ENCODE results near the gene PEX5L.

Gene PEX5L

DNA sequence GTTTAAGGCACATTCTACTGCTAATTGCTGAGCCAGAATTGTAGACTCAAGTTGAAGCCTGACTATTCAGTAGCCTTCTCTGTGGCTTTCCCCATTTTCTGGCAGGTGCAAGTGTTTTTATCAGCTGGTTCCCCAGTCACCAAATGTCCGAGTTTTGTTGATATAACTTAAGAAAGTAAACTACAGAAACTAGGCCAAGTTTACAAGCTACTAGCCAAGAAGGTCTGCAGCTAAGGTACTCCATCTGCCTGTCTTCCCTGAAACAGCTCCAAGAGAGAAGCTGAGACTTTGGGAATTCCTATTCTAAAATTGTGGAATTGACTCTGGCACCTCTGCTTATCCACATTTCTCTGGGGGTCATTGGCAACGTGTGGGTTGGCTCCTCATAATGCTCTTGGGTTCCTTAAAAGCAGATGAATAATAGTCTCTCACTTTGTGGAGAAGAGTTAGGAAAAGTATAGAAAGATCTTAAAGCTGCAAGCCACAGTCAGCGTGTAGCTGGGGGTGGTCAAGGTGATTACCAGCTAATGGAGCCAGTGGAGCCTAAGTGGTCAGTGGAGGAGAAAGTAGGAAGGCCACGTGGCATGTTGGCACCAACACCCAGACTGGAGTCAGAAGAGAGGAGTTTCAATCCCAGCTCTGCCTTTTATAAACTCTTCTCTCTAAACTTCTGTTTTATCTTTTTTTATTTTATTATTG lies 128.8 kb downstream of the PEX5L start:
- TF ChIP-seq, protein P1, sequence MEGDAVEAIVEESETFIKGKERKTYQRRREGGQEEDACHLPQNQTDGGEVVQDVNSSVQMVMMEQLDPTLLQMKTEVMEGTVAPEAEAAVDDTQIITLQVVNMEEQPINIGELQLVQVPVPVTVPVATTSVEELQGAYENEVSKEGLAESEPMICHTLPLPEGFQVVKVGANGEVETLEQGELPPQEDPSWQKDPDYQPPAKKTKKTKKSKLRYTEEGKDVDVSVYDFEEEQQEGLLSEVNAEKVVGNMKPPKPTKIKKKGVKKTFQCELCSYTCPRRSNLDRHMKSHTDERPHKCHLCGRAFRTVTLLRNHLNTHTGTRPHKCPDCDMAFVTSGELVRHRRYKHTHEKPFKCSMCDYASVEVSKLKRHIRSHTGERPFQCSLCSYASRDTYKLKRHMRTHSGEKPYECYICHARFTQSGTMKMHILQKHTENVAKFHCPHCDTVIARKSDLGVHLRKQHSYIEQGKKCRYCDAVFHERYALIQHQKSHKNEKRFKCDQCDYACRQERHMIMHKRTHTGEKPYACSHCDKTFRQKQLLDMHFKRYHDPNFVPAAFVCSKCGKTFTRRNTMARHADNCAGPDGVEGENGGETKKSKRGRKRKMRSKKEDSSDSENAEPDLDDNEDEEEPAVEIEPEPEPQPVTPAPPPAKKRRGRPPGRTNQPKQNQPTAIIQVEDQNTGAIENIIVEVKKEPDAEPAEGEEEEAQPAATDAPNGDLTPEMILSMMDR (IDR thresholded peaks at IDR 0.05; ENCODE audit: low read depth, low read length): no peak
- H3K4me3 ChIP-seq (ENCODE audit: low read depth, low read length): no peak overlapping the region

DNA sequence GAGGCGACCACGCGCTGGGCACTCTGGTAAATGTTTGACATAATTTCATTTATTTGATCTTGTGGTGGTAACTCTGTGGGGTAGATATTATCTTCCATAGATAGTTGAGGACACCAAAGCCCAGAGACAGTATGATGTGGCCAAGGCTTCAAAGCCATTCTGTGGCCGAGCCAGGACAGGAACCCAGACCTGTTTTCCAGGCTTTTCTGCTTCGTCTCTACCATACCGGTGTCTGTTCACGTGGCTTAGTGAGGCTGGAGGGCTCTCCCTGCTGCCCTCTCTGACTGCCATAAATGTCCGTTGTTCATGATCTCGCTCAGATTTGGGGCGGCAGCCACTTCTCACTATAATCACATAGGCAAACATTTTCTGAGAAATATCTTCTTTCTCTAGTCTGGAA lies 134.7 kb downstream of the PEX5L start:
- TF ChIP-seq, protein P1 (IDR thresholded peaks at IDR 0.05; ENCODE audit: low read depth, low read length): no peak
- H3K4me3 ChIP-seq (ENCODE audit: low read depth, low read length): no peak overlapping the region

DNA sequence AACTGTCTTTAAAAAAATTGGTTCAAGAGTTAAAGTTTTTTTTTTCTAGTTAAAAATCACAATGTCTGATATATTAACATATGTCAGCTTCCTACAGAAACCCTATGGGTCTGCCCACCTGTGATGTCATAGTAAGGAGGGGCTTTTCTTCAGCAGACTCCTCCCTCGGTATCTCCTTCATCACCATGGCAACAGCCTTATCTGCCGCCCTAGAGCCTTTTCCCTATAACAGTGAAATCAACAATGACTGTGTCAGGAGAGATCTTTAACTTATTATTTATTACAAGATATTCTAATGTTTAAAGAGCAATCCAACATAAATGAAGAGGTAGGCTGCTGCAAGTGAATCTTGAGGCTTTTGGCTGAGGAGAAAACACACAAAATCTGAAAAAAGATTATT lies 138.7 kb downstream of the PEX5L start:
- TF ChIP-seq, protein P1 (IDR thresholded peaks at IDR 0.05; ENCODE audit: low read depth, low read length): no peak
- H3K4me3 ChIP-seq (ENCODE audit: low read depth, low read length): no peak overlapping the region

DNA sequence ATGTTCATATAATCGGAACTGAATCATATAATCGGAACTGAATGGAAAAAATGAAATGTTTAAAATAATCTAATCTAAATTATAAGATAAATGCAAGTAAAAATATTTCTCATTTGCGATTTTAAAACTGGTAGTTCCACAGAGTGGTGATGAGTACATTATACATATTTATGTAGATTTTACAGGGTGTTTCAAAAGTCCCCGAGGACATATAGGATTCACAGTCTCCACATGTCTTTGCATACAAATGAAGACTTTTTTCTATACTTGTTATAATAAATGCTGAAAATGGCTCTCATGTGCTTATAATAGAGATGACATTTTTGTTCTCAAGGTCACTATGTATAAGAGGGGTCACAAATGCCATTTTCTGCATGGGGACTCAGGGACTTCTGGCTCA lies 139.5 kb downstream of the PEX5L start:
- TF ChIP-seq, protein P1 (IDR thresholded peaks at IDR 0.05; ENCODE audit: low read depth, low read length): no peak
- no peak overlapping the region for H3K4me3 ChIP-seq (ENCODE audit: low read depth, low read length)

DNA sequence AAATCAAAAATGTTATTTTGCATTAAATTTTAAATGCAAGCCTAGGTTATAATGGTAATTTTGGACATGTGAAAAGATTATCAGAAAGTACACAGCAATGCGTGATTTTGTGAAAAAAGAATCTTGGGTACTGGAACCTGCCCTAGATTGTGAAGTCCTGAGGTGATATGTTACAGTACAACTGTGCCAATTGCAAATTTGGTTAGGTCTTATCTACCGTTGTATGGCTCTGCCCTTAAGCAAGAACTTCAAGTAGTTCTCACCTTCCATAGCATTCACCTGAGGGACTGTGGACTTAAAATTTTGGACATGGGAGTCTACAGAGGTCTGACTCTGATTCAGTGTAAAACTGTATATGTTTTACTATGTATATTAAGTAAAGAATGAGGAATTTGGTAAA lies 140.2 kb downstream of the PEX5L start:
- no peak overlapping the region for H3K4me3 ChIP-seq (ENCODE audit: low read depth, low read length)
- TF ChIP-seq, protein P1 (IDR thresholded peaks at IDR 0.05; ENCODE audit: low read depth, low read length): no peak

DNA sequence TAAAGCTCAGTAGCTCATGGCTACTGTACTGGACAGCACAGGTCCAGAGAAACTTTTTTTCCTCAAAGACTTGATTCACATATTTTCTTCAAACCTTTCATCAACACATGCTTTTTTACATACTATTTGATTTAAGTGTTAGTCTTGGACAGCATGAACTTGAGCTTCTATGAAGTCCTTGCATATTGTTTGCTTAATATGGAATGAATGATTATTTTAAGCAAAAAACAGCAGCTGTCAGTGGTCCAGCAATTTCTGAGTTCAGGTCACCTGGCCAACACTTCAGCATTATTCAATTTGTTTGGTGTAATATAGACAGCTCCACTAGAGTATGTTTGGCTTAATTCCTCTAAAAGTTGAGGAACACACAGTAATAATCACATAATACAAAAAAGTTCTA lies 141.4 kb downstream of the PEX5L start:
- TF ChIP-seq, protein P1 (IDR thresholded peaks at IDR 0.05; ENCODE audit: low read depth, low read length): no peak
- H3K4me3 ChIP-seq (ENCODE audit: low read depth, low read length): no peak overlapping the region

DNA sequence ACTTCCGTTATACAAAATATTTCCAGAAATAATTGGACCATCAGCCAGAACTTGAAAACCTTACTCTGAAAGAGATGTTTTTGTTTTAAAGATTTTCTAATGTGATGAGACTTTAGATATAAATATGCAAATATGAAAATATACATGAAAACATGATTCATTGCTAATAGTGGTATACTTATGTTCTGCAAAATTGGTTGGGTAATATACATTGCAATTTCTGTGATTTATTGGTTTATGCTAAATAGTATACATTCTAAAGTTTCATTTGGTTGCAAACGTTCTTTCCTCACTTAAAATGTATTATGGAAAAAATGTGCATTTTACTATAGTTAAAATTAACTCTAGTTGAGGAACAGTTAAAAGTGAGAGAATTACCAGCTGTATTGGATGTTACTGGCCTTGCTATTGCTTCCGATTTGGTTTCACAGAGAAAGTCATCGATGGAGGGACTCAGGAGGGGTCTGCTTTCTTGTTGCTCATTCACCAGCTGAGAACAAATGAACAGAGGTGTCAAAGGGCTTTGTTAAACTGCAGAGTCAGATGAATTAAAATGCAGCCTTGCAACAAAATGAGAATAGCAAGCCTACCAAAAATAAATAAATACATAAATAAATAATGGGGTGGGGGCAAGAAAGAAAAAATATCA lies 149.3 kb downstream of the PEX5L start:
- no peak overlapping the region for H3K4me3 ChIP-seq (ENCODE audit: low read depth, low read length)
- TF ChIP-seq, protein P1 (IDR thresholded peaks at IDR 0.05; ENCODE audit: low read depth, low read length): no peak
